GM12891 (cell line): Measurements from ENCODE around the gene KRT9.
"Not testable (repeated sequence)": the region's sequence is repeated elsewhere in the genome, so short reads cannot be mapped to it uniquely, and the experiment has no call there.

Experiments
- POU2F2 ChIP-seq: IDR thresholded peaks from 2 replicates; pipeline ENCODE4 v1.6.1; 2011; ENCODE audit warnings: low read depth, mild to moderate bottlenecking, control low read depth, low read length, moderate library complexity
- TAF1 ChIP-seq: IDR thresholded peaks from 2 replicates; pipeline ENCODE4 v1.6.1; 2011; ENCODE audit warnings: low read depth, low read length, control low read depth

DNA sequence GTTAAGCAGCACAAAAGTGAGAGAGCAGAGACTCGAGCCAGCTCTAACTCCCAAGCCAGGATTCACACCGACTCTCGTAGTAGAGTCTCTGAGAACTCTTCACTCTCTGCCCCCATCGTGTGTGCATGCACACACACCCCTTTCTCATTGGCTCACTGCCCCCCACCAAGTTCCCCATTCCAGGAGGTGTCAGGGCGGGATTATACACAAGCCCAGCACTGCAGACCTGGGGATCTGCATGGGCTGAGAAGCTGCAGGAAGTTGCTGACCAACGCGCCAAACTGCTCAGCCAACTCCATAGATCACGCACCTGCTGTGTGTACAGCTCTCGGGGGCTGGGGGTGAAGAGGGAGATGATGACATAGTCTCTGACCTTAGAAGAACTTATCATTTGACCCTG lies 42.9 kb upstream of the KRT9 start:
- not testable (repeated sequence) for TF ChIP-seq POU2F2, TAF1
